H9 (cell line): ENCODE data around the gene LAMA3. TPM values are rescaled to one million over a fixed set of nuclear protein-coding genes. Genes with fewer than 3 reads are reported as not detected.

Experiments used
- DNase-seq: peaks from one replicate; pipeline ENCODE4 v3.0.0-alpha.2; 2017
- H2AFZ ChIP-seq: one replicate; pipeline ENCODE4 v1.6.1; 2013; ENCODE audit warnings: mild to moderate bottlenecking, low read length, control low read depth, moderate library complexity
- H2AK5ac ChIP-seq: 2 replicates; pipeline ENCODE4 v1.6.1; 2013; ENCODE audit warnings: low read length, control low read depth, mixed read lengths; ENCODE audit not compliant: insufficient read length
- H2BK120ac ChIP-seq: one replicate; pipeline ENCODE4 v1.6.1; 2013; ENCODE audit warnings: low read depth, mild to moderate bottlenecking, low read length, control low read depth, inconsistent platforms; ENCODE audit not compliant: poor library complexity, severe bottlenecking
- H2BK12ac ChIP-seq: 2 replicates; pipeline ENCODE4 v1.6.1; 2013; ENCODE audit warnings: low read length, control low read depth, mixed read lengths, low read depth; ENCODE audit not compliant: insufficient read length
- H2BK15ac ChIP-seq: 2 replicates; pipeline ENCODE4 v1.6.1; 2013; ENCODE audit warnings: low read depth, low read length, control low read depth
- H2BK20ac ChIP-seq: one replicate; pipeline ENCODE4 v1.6.1; 2013; ENCODE audit warnings: low read depth, mild to moderate bottlenecking, low read length, control low read depth, inconsistent platforms; ENCODE audit not compliant: poor library complexity, severe bottlenecking
- H2BK5ac ChIP-seq: 2 replicates; pipeline ENCODE4 v1.6.1; 2013; ENCODE audit warnings: low read length, control low read depth, mixed read lengths; ENCODE audit not compliant: insufficient read length
- H3K14ac ChIP-seq: 2 replicates; pipeline ENCODE4 v1.6.1; 2013; ENCODE audit warnings: low read length, control low read depth; ENCODE audit not compliant: insufficient read depth
- H3K18ac ChIP-seq: 2 replicates; pipeline ENCODE4 v1.6.1; 2013; ENCODE audit warnings: low read depth, mild to moderate bottlenecking, mixed read lengths, low read length, control low read depth; ENCODE audit not compliant: insufficient read length
- H3K23ac ChIP-seq: 2 replicates; pipeline ENCODE4 v1.6.1; 2013; ENCODE audit warnings: low read length, control low read depth, mixed read lengths, low read depth; ENCODE audit not compliant: insufficient read length
- H3K23me2 ChIP-seq: 2 replicates; pipeline ENCODE4 v1.6.1; 2013; ENCODE audit warnings: low read depth, mild to moderate bottlenecking, mixed read lengths, low read length, control low read depth; ENCODE audit not compliant: insufficient read length, poor library complexity, severe bottlenecking
- H3K27ac ChIP-seq: 2 replicates; pipeline ENCODE4 v1.5.1; 2013; ENCODE audit warnings: low read length, control low read depth, mixed read lengths, low read depth; ENCODE audit not compliant: insufficient read length
- H3K27me3 ChIP-seq: 2 replicates; pipeline ENCODE4 v1.6.1; 2013; ENCODE audit warnings: low read length, control low read depth, inconsistent platforms; ENCODE audit not compliant: insufficient read depth
- H3K4ac ChIP-seq: 2 replicates; pipeline ENCODE4 v1.6.1; 2013; ENCODE audit warnings: low read depth, mild to moderate bottlenecking, control low read depth, inconsistent platforms, low read length, moderate library complexity
- H3K4me1 ChIP-seq: 2 replicates; pipeline ENCODE4 v1.6.1; 2013; ENCODE audit warnings: low read length, control low read depth, inconsistent platforms; ENCODE audit not compliant: insufficient read depth
- H3K4me2 ChIP-seq: 2 replicates; pipeline ENCODE4 v1.6.1; 2013; ENCODE audit warnings: low read length, control low read depth, mixed read lengths; ENCODE audit not compliant: insufficient read length, insufficient read depth
- H3K56ac ChIP-seq: 2 replicates; pipeline ENCODE4 v1.6.1; 2013; ENCODE audit warnings: low read depth, mild to moderate bottlenecking, mixed read lengths, low read length, control low read depth; ENCODE audit not compliant: insufficient read length
- H3K79me1 ChIP-seq: 2 replicates; pipeline ENCODE4 v1.6.1; 2013; ENCODE audit warnings: low read depth, mild to moderate bottlenecking, moderate library complexity, low read length, control low read depth, inconsistent platforms; ENCODE audit not compliant: insufficient read depth, poor library complexity, severe bottlenecking
- H3K79me2 ChIP-seq: 2 replicates; pipeline ENCODE4 v1.6.1; 2013; ENCODE audit warnings: low read length, control low read depth, inconsistent platforms; ENCODE audit not compliant: insufficient read depth
- H3K9ac ChIP-seq: 2 replicates; pipeline ENCODE4 v1.6.1; 2013; ENCODE audit warnings: low read length, control low read depth, mixed read lengths; ENCODE audit not compliant: insufficient read length; ENCODE audit errors: extremely low read depth
- H3K9me3 ChIP-seq: one replicate; pipeline ENCODE4 v1.6.1; 2013; ENCODE audit warnings: low read depth, low read length, inconsistent platforms; ENCODE audit not compliant: control insufficient read depth
- H3T11ph ChIP-seq: one replicate; pipeline ENCODE4 v1.6.1; 2013; ENCODE audit warnings: mild to moderate bottlenecking, low read length, control low read depth, inconsistent platforms
- H4K20me1 ChIP-seq: one replicate; pipeline ENCODE4 v1.6.1; 2013; ENCODE audit not compliant: control insufficient read depth, insufficient read length, insufficient read depth
- H4K5ac ChIP-seq: 2 replicates; pipeline ENCODE4 v1.6.1; 2013; ENCODE audit warnings: low read depth, mild to moderate bottlenecking, mixed read lengths, low read length, control low read depth; ENCODE audit not compliant: insufficient read length
- H4K8ac ChIP-seq: replicated peaks from 2 replicates; pipeline ENCODE4 v1.6.1; 2013; ENCODE audit warnings: low read length, control low read depth, mixed read lengths, low read depth; ENCODE audit not compliant: insufficient read length
- H4K91ac ChIP-seq: 2 replicates; pipeline ENCODE4 v1.6.1; 2013; ENCODE audit warnings: low read depth, mild to moderate bottlenecking, moderate library complexity, mixed read lengths, low read length, control low read depth; ENCODE audit not compliant: insufficient read length
- H3K27ac Mint-ChIP-seq, 3 experiments: 2 replicates in 2 of 3; 3 replicates in 1 of 3; pipeline ENCODE4 v1.8.0; 2020 to 2021; ENCODE audit warnings: mixed read lengths in 3 of 3, mild to moderate bottlenecking in 1 of 3, moderate library complexity in 1 of 3
- H3K27me3 Mint-ChIP-seq: 2 replicates; pipeline ENCODE4 v1.8.0; 2021; ENCODE audit warnings: low read depth, mild to moderate bottlenecking, moderate library complexity, mixed read lengths
- H3K36me3 Mint-ChIP-seq, 3 experiments: 2 replicates in 2 of 3; 3 replicates in 1 of 3; pipeline ENCODE4 v1.8.0; 2020 to 2021; ENCODE audit warnings: low read depth in 3 of 3, mixed read lengths in 3 of 3; ENCODE audit not compliant: insufficient read depth in 1 of 3
- H3K4me1 Mint-ChIP-seq, 2 experiments: 2 replicates each; pipeline ENCODE4 v1.8.0; 2020; ENCODE audit warnings: mixed read lengths in 2 of 2
- H3K4me3 Mint-ChIP-seq, 2 experiments: 2 replicates in 1 of 2; 3 replicates in 1 of 2; pipeline ENCODE4 v1.8.0; 2020 to 2021; ENCODE audit warnings: mild to moderate bottlenecking in 2 of 2, mixed read lengths in 2 of 2, moderate library complexity in 1 of 2
- H3K9me3 Mint-ChIP-seq, 2 experiments: 2 replicates in 1 of 2; 3 replicates in 1 of 2; pipeline ENCODE4 v1.8.0; 2020; ENCODE audit warnings: mild to moderate bottlenecking in 2 of 2, mixed read lengths in 2 of 2, moderate library complexity in 1 of 2
- WGBS: extraction: QIAGEN DNeasy Blood & Tissue Kit; methylation state at CpG from one replicate; pipeline ENCODE4 v1.1.7; 2013; ENCODE audit warnings: missing lambda C conversion rate, low lambda C conversion rate, mixed read lengths; ENCODE audit not compliant: insufficient read length; ENCODE audit errors: extremely low coverage; 5-methylcytosine and 5-hydroxymethylcytosine counted together
- total RNA-seq: library from RNA; stranded (reverse); gene quantifications from 2 replicates; pipeline ENCODE4 v1.2.1, GENCODE V29; 2021
- TF ChIP-seq, protein P1 (sequence below): fragments of 200-600 bp; sonication (generic); conservative IDR thresholded peaks from 3 replicates; pipeline ENCODE4 v1.8.0; 2021; ENCODE audit warnings: antibody characterized with exemption, mild to moderate bottlenecking

Gene LAMA3
- total RNA-seq, 1 experiment from 2014 or later: 0.33 TPM

DNA sequence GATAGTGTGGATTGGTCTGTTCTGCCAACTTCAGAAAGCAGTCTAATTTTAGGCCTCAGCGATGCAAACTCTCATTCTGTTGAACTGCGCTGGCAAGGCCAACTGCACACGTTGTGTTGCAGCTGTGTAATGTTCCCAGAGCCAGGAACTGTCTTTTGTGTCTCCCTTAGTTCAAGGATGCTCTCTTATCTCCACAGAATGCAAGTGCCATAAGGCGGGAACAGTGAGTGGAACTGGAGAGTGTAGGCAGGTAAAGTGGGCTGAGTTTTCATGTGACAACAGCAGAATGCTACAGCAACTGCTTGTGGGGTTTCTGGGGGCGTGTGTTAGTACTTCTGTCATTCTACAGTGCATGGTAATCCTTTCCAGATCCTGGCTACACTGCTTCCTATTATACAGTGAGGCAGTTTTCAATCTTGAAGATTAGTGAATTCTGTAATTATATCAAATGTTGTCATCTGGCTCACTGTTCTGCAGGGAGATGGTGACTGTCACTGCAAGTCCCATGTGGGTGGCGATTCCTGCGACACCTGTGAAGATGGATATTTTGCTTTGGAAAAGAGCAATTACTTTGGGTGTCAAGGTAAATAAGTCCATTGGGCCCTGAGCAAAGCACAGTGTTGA lies 125.8 kb downstream of the LAMA3 start:
- no peak overlapping the region for H2AFZ ChIP-seq
- no peak overlapping the region for H3K4me3 Mint-ChIP-seq
- no peak overlapping the region for H4K91ac ChIP-seq
- no peak overlapping the region for H3K9ac ChIP-seq
- no peak overlapping the region for H3K18ac ChIP-seq
- no peak overlapping the region for H3K4ac ChIP-seq
- no peak for DNase-seq
- H4K5ac ChIP-seq: no peak overlapping the region
- no peaks in the 10 kb centered on the region for H3K23me2 ChIP-seq
- H2AK5ac ChIP-seq: no peak overlapping the region
- H2BK5ac ChIP-seq: no peak overlapping the region
- H3T11ph ChIP-seq: no peak overlapping the region
- no peak overlapping the region for H3K56ac ChIP-seq
- no peaks in the 10 kb centered on the region for H3K79me2 ChIP-seq
- H3K27me3 Mint-ChIP-seq: peaks cover 5% of the 10 kb centered on the region; the same call in 1 of the 2 replicates
- no peak overlapping the region for H2BK120ac ChIP-seq
- peaks cover 25 to 26% of the 10 kb centered on the region in 2 experiments for H3K4me1 Mint-ChIP-seq
- H3K23ac ChIP-seq: no peak overlapping the region
- H3K9me3 ChIP-seq: no peaks in the 10 kb centered on the region
- H3K27ac Mint-ChIP-seq: no peak overlapping the region
- H3K36me3 Mint-ChIP-seq: no peaks in the 10 kb centered on the region; a peak in 1 of 7 replicates
- no peak overlapping the region for H3K27ac ChIP-seq
- no peaks in the 10 kb centered on the region for H3K79me1 ChIP-seq
- H3K14ac ChIP-seq: no peak overlapping the region
- H4K20me1 ChIP-seq: no peaks in the 10 kb centered on the region
- WGBS: no CpG with 5 or more reads among the region's 7 CpGs
- no peaks in the 10 kb centered on the region for H3K9me3 Mint-ChIP-seq
- TF ChIP-seq, protein P1, sequence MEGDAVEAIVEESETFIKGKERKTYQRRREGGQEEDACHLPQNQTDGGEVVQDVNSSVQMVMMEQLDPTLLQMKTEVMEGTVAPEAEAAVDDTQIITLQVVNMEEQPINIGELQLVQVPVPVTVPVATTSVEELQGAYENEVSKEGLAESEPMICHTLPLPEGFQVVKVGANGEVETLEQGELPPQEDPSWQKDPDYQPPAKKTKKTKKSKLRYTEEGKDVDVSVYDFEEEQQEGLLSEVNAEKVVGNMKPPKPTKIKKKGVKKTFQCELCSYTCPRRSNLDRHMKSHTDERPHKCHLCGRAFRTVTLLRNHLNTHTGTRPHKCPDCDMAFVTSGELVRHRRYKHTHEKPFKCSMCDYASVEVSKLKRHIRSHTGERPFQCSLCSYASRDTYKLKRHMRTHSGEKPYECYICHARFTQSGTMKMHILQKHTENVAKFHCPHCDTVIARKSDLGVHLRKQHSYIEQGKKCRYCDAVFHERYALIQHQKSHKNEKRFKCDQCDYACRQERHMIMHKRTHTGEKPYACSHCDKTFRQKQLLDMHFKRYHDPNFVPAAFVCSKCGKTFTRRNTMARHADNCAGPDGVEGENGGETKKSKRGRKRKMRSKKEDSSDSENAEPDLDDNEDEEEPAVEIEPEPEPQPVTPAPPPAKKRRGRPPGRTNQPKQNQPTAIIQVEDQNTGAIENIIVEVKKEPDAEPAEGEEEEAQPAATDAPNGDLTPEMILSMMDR: no peak
- no peak overlapping the region for H3K4me2 ChIP-seq
- H2BK15ac ChIP-seq: no peak overlapping the region
- 0 out of 2 replicates have a peak, but pooled peaks cover 3% of the 10 kb centered on the region for H3K4me1 ChIP-seq
- no peak overlapping the region for H2BK12ac ChIP-seq
- H2BK20ac ChIP-seq: no peak overlapping the region
- H3K27me3 ChIP-seq: no peaks in the 10 kb centered on the region
- H4K8ac ChIP-seq: no peak overlapping the region
